Kidney epithelial cell (primary cell): ENCODE results near the gene SLC28A1. TPM values are rescaled to one million over a fixed set of nuclear protein-coding genes. Genes with fewer than 3 reads are reported as not detected.
"Not testable (repeated sequence)": the region's sequence is repeated elsewhere in the genome, so short reads cannot be mapped to it uniquely, and the experiment has no call there.

Experiments
- DNase-seq: peaks from one replicate; pipeline ENCODE4 v3.0.0-alpha.2; 2010; ENCODE audit warnings: low read depth
- H3K27me3 ChIP-seq: 2 replicates; pipeline ENCODE4 v1.6.0; 2011; ENCODE audit warnings: low read length; ENCODE audit not compliant: control insufficient read depth, insufficient read depth
- H3K36me3 ChIP-seq: 2 replicates; pipeline ENCODE4 v1.5.1; 2011; ENCODE audit warnings: low read length; ENCODE audit not compliant: control insufficient read depth, insufficient read depth
- H3K4me3 ChIP-seq: 2 replicates; pipeline ENCODE4 v1.5.1; 2011; ENCODE audit warnings: low read depth, mild to moderate bottlenecking, control low read depth, low read length
- total RNA-seq: library from RNA; depleted of rRNA; stranded (reverse); fragments of >200 nt; gene quantifications from 2 replicates; pipeline ENCODE4 v1.2.3, GENCODE V29; 2015
- TF ChIP-seq, protein P1 (sequence below): IDR thresholded peaks from 2 replicates; pipeline ENCODE4 v1.5.1; 2011; ENCODE audit warnings: mild to moderate bottlenecking, moderate library complexity, low read length, control low read depth, inconsistent platforms; ENCODE audit not compliant: insufficient read depth, poor library complexity, severe bottlenecking

The SLC28A1 gene
- total RNA-seq, 1 donor from 2014 or later = 0.17 TPM

DNA sequence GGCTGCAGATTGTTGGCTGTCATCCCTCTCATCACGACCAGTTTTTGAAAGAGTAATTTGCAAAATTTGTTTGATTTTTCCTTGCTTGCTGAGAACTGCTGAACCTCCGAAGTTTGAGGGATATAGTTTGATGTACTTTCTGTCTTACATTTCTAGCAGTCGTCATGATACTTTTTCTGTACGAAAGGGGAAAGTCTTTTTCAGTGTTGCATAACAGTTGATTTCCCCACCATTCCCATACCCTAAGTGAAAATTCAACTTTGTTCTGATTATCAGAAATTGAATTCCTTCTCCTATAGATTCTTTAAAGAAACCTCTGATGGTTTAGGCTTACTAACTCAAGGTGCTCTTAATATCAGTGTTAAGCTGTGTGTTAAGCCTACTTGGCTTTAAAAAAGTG is 98.8 kb downstream of the SLC28A1 start:
- Histone ChIP-seq H3K27me3 (no peaks in the 10 kb centered on the region), H3K36me3 (no peaks in the 10 kb centered on the region), H3K4me3 (peak overlapping the region; percentile 68)
- no peak for DNase-seq
- TF ChIP-seq, protein P1, sequence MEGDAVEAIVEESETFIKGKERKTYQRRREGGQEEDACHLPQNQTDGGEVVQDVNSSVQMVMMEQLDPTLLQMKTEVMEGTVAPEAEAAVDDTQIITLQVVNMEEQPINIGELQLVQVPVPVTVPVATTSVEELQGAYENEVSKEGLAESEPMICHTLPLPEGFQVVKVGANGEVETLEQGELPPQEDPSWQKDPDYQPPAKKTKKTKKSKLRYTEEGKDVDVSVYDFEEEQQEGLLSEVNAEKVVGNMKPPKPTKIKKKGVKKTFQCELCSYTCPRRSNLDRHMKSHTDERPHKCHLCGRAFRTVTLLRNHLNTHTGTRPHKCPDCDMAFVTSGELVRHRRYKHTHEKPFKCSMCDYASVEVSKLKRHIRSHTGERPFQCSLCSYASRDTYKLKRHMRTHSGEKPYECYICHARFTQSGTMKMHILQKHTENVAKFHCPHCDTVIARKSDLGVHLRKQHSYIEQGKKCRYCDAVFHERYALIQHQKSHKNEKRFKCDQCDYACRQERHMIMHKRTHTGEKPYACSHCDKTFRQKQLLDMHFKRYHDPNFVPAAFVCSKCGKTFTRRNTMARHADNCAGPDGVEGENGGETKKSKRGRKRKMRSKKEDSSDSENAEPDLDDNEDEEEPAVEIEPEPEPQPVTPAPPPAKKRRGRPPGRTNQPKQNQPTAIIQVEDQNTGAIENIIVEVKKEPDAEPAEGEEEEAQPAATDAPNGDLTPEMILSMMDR = no peak

DNA sequence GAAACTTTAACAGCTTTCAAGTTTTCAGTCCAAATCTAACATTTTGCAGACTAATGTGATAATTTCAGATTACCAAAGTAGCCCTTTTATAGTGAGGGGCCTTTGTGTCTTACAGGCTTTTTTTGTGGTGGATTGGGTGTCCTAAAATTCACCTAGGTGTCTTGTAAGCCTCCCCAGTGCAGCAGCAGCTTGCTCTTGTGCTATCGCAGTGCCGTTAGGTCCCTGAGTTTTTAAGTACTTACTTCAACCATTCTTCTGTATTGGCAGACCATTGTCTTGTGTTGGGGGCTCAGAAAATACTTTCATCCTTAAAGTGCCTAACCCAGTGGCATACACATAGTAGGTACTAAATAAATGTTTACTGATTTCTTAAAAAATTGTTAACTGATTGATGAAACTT is 99.2 kb downstream of the SLC28A1 start:
- no peak for DNase-seq
- no peak overlapping the region for H3K4me3 ChIP-seq
- TF ChIP-seq, protein P1 = no peak
- no peaks in the 10 kb centered on the region for H3K27me3 ChIP-seq
- H3K36me3 ChIP-seq = no peaks in the 10 kb centered on the region

DNA sequence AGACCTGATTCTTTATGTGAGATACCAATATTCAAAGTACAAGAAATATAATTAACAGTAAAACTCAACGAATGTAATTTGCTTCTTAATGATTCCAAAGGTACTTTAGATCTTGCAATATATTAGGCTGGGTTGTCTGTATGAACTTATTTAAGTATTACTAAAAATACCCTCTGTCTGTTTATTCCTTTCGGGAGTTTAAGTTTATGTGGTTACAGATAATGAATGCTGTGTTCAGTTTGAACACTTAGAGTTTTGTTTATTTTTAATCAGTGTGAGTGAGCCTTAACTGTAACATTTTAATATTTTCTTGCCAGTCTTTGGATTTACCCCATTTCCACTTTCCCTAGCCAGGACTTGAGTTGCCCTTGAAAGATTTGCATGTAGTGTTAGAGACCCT is 100.7 kb downstream of the SLC28A1 start:
- TF ChIP-seq, protein P1 = no peak
- Histone ChIP-seq H3K27me3 (no peaks in the 10 kb centered on the region), H3K36me3 (no peaks in the 10 kb centered on the region), H3K4me3 (no peak overlapping the region)
- no peak for DNase-seq

DNA sequence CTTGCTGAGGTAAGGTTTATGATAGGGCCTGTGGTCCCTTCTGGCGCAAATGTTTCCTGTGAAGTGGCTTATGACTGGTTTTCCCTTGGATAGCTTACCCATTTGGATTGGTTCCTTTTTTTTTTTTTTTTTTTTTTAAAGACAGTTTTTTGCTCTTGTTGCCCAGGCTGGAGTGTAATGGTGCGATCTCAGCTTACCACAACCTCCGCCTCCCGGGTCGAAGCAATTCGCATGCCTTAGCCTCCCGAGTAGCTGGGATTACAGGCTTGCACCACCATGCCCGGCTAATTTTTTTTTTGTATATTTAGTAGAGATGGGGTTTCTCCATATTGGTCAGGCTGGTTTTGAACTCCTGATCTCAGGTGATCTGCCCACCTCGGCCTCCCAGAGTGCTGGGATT is 102.9 kb downstream of the SLC28A1 start:
- not testable (repeated sequence) for H3K4me3 ChIP-seq, DNase-seq, H3K27me3 ChIP-seq, H3K36me3 ChIP-seq

DNA sequence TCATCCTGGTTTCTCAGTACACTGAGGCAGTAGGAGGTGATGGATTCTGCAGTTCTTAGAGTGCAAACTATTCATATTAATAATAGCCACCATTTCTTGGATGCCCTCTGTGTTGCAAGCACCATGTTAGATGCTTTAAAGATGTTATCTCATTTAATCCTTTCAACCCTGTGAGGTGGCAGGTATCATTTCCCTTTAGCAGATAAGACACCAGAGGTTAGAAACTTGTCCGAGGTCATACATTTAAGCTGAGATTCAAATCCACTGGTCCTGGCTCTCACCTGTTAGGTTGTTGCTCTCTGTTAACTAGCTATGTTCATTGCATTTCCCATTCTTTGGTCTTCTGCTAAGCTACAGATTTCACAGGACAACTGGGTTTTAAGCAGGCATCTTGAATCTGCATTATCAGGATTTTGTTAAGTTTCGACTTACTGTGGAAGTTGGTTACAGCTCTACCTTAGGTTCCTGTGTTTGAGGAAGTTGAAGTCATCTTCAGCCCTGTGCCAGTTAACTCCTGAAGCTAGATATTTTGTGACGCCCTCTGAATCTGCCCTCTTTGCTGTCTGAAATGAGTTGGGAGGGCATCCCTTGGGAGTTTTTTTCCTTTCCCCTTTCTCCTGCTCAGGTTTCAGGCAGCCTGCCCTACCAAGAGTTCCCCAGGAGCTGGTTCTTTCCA is 103.6 kb downstream of the SLC28A1 start:
- H3K4me3 ChIP-seq = no peak overlapping the region
- no peaks in the 10 kb centered on the region for H3K36me3 ChIP-seq
- TF ChIP-seq, protein P1 = no peak
- no peak for DNase-seq
- H3K27me3 ChIP-seq = no peaks in the 10 kb centered on the region

DNA sequence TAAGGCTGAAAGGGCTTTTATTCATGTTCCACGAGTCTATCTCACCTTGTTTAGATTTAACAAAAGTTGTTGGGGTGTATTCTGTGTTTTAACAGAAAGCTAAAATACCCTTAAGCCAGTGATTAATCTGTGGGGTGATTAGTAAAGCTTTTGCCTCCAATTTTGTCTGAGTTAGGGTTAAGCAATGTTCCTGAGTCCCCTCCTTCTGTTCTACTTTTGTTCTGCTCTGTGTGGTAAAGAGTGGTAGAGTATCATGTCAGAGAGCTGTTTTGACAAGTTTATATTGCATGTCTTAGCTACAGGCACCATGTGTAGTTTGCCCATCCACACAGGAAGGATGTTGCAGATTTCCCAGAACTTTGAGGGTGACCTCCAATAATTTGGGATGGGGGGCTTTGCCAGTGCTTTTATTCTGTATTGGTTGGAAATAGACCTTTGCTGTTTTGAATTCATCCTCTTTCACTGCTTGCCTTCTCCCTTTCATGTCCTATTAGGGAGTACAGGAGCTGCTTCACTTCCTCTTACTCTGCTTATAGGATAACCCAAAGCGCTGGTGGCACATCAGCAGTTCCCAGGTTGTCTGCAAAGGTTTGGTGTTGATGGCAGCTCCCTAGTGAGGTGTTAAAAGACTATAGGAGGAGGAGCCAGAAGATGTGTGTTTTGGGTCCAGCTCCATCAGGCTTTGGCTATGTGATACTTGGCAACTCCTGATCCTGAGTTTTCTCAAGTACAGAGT is 104.6 kb downstream of the SLC28A1 start:
- Histone ChIP-seq H3K27me3 (no peaks in the 10 kb centered on the region), H3K4me3 (no peak overlapping the region), H3K36me3 (no peaks in the 10 kb centered on the region)
- DNase-seq = no peak
- TF ChIP-seq, protein P1 = no peak
